NCI-H510A treated with DMSO at 0.1 percent for 48 hours (cell line): ENCODE measurements around the gene LRIG1.
A peak's percentile ranks its signal among the peaks of the same experiment; 100 is the strongest.

ENCODE experiments used
- DNase-seq: peaks from one replicate; lab custom pipeline; 2025; lab: John Stamatoyannopoulos, UW

LRIG1 gene, protein sequence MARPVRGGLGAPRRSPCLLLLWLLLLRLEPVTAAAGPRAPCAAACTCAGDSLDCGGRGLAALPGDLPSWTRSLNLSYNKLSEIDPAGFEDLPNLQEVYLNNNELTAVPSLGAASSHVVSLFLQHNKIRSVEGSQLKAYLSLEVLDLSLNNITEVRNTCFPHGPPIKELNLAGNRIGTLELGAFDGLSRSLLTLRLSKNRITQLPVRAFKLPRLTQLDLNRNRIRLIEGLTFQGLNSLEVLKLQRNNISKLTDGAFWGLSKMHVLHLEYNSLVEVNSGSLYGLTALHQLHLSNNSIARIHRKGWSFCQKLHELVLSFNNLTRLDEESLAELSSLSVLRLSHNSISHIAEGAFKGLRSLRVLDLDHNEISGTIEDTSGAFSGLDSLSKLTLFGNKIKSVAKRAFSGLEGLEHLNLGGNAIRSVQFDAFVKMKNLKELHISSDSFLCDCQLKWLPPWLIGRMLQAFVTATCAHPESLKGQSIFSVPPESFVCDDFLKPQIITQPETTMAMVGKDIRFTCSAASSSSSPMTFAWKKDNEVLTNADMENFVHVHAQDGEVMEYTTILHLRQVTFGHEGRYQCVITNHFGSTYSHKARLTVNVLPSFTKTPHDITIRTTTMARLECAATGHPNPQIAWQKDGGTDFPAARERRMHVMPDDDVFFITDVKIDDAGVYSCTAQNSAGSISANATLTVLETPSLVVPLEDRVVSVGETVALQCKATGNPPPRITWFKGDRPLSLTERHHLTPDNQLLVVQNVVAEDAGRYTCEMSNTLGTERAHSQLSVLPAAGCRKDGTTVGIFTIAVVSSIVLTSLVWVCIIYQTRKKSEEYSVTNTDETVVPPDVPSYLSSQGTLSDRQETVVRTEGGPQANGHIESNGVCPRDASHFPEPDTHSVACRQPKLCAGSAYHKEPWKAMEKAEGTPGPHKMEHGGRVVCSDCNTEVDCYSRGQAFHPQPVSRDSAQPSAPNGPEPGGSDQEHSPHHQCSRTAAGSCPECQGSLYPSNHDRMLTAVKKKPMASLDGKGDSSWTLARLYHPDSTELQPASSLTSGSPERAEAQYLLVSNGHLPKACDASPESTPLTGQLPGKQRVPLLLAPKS

DNA sequence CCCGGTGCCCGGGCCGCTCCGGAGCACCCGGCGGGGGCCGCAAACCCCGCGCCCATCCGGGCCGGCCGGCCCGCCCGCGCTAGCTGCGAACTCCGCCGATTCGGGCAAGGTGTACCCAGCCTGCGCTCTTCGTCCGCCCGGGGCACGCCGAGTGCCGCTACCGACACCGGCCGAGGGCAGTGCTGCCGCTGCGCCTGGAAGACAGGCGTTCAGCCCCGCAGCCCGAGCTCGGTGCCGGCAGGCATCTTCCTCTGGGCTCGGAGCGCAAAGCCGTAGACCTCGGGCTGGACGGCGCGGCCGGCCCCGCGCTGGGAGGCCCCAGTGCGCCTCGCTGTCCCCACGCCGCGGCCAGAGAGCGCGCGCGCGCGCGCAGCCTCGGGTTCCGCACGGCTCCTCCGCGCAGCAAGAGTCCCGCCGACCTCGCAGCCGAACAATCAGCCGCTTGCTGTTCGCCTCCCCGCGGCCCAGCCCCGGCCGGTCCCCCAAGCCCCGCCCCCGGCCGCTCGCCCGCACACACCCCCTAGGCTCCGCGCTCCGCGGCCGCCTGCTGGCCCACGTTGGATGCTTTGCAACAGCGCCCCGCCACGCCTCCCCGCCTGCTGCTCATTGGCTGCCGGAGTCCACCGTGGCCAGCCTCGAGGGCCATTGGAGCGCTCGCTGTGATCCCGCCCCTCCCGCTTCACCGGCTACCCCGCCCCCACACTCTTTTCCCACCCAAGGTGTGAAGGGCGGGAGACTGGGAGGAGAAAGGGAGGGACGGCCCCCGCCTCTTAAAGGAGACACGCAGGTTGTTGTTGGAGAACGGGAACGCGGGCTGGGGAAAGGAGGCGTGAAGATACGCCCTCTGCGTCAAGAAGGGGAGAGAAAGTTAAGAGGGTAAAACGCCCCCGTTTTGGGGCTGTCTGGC is at the start of gene LRIG1:
Gene LRIG1, minus strand, starts transcription at position 447 of the 907 bp plus-strand sequence. CDS start 615 bp downstream, outside the sequence.
- DNase-seq = peak; percentile 87

DNA sequence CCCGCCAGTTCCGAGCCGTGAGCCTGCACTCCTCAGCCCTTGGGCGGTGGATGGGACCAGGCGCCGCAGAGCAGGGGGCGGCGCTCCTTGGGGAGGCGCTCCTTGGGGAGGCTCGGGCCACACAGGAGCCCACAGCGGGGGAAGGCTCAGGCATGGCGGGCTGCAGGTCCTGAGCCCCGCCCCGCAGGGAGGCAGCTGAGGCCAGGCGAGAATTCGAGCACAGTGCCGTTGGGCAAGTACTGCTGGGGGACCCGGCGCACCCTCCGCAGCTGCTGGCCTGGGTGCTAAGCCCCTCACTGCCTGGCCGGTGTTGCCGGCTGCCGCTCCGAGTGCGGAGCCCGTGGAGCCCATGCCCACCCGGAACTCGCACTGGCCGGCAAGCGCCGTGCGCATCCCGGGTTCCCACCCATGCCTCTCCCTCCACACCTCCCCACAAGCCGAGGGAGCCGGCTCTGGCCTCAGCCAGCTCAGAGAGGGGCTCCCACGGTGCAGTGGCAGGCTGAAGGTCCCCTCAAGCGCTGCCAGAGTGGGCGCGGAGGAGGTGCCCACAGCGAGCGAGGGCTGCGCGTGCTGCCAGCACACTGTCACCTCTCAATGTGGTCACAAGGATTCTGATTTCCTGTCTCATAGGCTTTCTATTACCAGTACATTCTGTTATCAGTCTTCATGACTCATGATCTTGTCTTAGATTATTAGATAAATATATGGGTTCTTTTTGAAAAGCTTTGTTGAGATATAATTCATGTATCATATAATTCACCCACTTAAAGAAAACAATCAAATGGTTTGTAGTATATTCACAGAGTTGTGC is 44.0 kb upstream of the LRIG1 start:
- DNase-seq = no peak

DNA sequence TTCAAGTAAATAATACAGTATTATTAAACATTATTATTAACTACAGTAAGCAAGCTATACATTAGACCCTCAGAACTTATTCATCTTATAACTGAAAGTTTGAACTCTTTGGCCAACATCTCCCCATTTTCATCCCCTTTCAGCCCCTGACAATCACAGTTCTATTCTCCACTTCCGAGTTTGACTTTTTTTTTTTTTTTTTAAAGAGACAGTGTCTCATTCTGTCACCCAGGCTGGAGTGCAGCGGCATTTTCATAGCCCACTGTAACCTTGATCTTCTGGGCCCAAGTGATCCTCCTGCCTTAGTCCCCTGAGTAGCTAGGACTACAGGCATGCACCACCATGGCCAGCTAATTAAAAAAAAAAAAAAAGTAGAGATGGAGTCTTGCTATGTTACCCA is 41.3 kb upstream of the LRIG1 start:
- DNase-seq = no peak

GRCh38 chr3:66539466-66539989 is 38.7 kb upstream of the LRIG1 start:
- DNase-seq = no peak

DNA sequence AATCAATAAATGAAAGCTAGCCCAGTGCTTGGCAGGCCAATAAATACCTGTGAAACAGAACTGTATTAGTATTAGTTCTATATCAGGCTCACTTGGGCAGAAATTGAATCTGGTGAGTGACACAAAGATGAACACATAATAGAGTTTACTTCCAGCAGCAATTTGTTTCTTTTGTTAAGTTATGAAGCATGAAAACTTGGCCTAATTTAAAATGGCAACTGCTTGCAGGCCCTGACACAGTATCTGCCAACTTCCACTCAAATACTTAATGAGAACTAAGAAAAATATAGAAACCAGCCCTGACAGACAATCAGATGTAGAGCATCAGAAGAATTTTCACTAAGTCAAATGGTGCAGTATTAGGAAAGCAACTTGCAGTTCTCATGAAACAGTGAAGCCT is 37.6 kb upstream of the LRIG1 start:
- DNase-seq = no peak

DNA sequence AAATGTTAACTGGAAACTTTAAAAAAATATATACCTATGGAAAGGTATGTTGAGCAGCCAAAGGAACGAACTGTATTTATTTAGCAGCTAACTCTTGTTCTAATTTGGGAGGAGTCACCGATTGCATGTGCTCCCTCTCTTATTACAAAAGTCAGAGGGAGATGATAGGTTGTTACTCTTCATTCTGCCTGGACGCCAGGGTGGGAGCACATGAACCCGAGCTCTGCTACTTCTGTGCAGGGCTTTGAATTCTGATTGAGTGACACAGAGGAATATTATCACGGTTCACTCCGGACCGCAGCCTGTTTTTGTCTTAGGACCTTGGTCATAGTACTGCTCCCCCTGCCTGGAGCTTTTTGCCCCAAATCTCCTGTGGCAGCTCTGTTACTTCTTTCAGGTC is 36.9 kb upstream of the LRIG1 start:
- DNase-seq = no peak

- DNase-seq = no peak
These were observed 36.0 kb upstream of the LRIG1 start for GRCh38 chr3:66536791-66537190.

DNA sequence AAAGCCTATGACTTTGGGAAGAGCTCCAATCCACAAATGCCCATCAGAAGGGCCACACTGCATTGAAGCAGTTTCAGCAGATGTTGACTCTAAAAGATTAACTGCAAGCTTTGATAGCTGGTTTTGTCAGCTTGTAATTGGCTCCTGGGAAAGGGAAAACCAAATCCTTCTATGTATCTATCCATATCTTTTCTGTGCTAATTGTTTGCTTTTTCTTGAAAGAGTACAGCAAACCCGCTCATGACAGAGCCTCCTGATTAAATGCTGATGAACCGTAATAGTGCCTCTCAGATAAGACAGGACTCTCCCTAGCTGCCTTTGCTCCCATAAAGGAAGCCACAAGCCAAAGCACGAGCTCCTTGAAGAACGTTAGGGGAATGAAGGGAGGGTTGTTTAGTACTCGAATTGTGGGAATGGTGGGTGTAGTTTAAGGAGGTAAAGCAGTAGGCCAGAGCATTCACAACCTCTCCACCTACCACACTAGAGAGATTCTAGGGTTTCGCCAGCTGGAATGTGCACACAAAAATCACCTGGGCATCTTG is 33.6 kb upstream of the LRIG1 start:
- no peak for DNase-seq

DNA sequence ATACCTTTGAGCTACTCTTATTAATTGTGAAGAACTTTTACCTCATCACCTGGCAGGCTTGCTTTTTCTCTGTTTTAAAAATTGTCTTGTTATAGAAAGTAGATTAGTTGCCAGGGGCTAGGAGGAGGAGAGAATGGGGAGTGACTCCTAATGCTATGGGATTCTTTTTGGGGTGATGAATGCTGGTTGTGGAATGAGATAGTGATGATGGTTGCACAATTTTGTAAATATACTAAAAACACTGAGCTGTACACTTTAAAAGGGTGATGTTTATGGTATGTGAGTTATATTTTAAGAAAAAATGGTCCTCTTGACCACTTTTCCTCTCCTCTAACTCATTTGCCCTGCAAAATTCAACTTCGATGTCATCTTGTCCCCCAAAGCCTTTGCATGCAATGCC is 31.8 kb upstream of the LRIG1 start:
- no peak for DNase-seq

DNA sequence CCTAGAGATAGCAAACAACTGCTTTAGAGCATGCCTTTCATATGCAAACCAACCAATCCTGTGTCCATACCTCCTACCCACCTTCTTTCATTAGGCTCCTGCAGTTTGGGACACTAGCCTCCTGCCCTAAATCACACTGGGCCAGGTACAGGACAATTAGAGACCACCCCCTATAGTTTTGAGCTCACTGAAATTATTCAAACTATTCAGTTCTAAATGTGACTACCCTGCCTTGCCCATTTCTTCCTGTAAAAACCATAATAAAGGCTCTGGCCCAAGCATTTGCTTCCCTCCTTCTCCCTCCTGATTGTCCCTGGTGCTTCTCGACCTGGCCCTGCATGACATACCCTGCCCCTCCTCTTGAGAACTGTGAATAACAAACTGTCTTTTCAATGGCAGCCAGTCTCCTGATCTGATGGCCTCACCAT is 31.4 kb upstream of the LRIG1 start:
- no peak for DNase-seq

DNA sequence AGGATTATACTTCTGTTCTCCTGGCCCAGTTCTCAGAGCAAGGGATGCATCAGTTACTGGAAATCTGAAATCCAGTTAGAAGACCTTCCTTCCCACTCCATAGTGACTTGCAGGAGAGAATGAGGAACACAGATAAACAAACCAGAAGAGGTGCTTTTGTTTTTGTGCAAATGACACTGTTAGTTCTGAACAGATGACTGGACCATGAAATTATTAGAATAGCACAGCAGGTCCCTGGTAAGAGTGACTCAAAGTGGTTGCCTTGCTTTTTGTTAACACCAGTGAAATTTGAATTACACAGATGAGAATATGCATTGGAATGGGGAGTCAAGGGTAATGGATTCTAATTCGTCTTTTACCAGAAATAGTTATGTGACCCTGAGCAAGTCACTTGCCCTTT is 30.4 kb upstream of the LRIG1 start:
- no peak for DNase-seq

DNA sequence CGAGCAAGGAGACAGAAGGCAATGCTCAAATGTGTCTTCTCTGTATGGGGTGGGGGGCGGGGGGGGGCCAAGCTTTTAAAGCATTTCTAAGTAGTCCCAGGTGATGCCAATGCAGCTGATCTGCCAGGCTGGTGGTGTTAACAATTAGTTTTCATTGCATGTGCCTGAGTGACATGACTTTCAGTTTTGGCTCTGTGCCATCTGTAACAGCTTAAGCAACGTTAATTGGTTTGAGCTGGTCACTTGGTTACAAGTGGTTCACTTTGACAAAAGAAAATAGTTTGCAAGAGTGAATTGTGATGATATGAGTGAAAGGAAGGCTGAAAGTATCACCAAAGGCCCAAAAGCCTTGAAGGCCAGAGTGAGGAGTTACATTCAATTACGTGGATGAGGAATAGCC is 26.4 kb upstream of the LRIG1 start:
- DNase-seq = peak; percentile 19

- DNase-seq = no peak
These were observed 24.9 kb upstream of the LRIG1 start for GRCh38 chr3:66525771-66526170.

DNA sequence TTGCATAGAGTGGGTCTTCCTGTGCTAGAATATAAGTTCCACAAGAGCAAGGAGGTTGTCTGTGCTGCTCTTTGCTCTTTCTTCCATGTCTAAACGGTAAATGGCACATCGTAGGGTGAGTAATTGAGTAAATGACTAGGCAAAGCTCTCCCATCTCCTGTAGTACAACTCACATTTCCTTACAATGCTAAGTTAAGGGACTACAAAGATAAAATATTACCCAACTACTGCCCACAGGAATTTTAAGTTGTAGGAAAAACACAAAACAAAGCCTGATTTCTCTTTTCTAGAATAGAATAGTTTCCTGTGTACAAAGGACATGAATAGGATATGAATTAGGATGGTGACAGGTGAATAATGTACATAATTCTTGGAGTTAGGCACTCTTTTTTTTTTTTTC is 19.9 kb upstream of the LRIG1 start:
- DNase-seq = no peak

- DNase-seq = no peak
These were observed 17.8 kb upstream of the LRIG1 start for GRCh38 chr3:66518644-66519043.

DNA sequence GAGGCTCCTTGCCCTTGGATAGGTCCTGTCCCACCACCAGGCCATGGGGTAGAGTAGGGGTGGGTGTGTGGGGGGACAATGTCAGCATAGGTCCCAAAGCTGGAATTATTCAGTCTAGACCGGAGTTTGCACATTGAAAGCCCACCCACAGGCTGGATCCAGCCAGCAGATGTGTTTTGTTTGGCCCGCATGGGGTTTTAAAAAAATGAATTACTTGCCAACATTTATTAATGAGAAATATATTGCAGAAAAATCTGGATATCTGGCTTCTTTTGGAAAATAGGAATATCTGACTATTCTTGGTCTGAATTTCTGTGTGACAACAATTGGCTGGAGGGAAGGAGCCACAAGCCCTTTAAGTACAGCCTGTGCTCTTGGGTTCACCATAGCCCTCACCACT is 17.3 kb upstream of the LRIG1 start:
- no peak for DNase-seq

GRCh38 chr3:66517241-66517640 is 16.4 kb upstream of the LRIG1 start:
- DNase-seq = no peak

GRCh38 chr3:66508461-66508860 is 7.6 kb upstream of the LRIG1 start:
- no peak for DNase-seq

DNA sequence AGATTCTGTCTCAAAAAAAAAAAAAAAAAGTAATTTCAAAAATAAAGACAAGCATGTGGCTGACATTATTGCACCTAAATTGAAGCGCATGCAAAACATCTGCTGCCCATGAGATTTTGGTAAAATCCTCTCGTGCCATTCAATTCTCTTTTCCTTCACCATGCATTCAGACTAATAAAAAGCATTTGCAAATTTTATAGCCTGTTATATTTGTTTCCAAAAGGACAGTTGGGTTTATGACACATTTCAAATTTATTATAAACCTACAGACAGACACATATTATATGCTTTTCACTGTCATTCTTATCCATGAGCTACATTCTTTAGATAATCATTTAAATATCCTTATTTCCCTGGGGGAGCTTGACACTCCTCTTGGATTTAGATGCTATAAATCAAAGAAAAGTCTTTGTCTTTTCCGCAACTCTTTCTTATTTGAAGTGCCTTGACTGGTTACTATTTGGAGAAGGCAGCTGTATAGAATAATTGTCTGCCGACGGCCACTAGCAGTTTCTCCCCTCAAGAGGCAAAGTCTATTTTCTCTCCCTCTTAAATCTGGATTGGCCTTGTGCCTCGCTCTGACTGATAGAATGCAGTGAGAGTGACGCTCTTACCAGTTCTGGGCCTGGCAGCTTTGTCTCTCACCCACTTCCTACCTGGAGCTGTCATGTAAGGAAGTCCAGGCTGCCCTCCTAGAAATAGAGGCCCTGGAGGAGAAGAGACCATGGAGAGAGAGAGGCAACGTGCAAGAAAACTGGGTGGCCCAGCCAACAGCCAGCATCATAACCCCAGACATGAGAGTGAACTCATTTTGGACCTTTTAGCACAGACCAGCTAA is 6.8 kb upstream of the LRIG1 start:
- no peak for DNase-seq
